ENCODE data around the gene ACAP1. TPM values are rescaled to one million over a fixed set of nuclear protein-coding genes. Genes with fewer than 3 reads are reported as not detected.
A peak's percentile ranks its signal among the peaks of the same experiment; 100 is the strongest.
"Not testable (repeated sequence)": the region's sequence is repeated elsewhere in the genome, so short reads cannot be mapped to it uniquely, and the experiment has no call there.

Gene ACAP1
- total RNA-seq, 1 donor from 2014 or later, result 16.0 TPM

DNA sequence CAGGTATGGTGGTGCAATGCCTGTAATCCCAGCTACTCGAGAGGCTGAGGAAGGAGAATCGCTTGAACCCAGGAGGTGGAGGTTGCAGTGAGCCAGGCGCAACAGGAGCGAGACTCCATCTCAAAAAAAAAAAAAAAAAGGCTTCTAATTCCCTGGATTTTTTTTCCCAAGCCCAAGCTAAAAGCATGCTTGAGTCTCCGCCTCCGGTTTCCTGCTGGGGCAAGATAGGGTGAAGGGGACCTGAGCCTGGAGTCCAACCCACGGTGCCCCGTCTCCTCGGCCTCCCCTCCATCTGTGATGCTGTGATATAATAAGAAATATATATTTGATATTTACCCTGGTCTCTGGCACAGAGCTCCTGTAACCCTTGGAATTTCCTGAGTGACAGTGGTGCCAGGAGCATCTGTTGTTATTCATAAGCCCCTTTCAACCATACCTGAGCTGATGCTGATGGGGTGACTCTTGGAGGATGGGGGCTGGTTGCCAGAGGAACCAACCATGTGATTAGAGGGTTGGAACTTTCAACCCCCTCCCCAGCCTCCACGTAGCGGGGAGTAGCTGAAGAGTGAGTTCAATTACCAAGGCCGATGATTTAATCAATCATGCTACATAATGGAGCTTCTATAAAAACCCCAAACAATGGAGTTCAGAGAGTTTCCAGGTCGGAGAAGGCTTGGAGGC, 31.7 kb downstream of the ACAP1 start:
- peaks cover 21% of the 10 kb centered on the region for H3K27me3 Mint-ChIP-seq (ENCODE audit: low read depth, unreplicated experiment)
- H3K4me3 ChIP-seq (ENCODE audit: insufficient read depth, low read depth, low read length), result no peak overlapping the region
- H3K27ac Mint-ChIP-seq (ENCODE audit: unreplicated experiment), result no peak overlapping the region
- FAIRE-seq (no peak), DNase-seq (ENCODE audit: low read depth) (no peak)
- no peak overlapping the region for H2AFZ ChIP-seq (ENCODE audit: low read depth, low read length)
- no peaks in the 10 kb centered on the region for H3K9me3 Mint-ChIP-seq (ENCODE audit: unreplicated experiment)
- H3K27ac ChIP-seq (ENCODE audit: low read depth, low read length), result no peak overlapping the region
- no peaks in the 10 kb centered on the region for H3K4me1 ChIP-seq (ENCODE audit: insufficient read depth, low read length)
- no peaks in the 10 kb centered on the region for H3K9me3 ChIP-seq (ENCODE audit: insufficient read depth, low read depth, low read length)
- no peak overlapping the region for H3K4me2 ChIP-seq (ENCODE audit: low read length)
- no peaks in the 10 kb centered on the region for H3K36me3 ChIP-seq (ENCODE audit: insufficient read depth, low read length)
- TF ChIP-seq EZH2 (IDR thresholded peaks at IDR 0.05; ENCODE audit: insufficient read depth, low read length) (no peak), CTCF (IDR thresholded peaks at IDR 0.05; ENCODE audit: insufficient read depth, low read depth, low read length) (no peak)
- H4K20me1 ChIP-seq (ENCODE audit: insufficient read depth, low read length), result no peaks in the 10 kb centered on the region
- no peak overlapping the region for H3K9ac ChIP-seq (ENCODE audit: low read length)
- peak overlapping the region; percentile 45 for H3K4me3 Mint-ChIP-seq (ENCODE audit: unreplicated experiment)
- H3K79me2 ChIP-seq (ENCODE audit: insufficient read depth, low read length), result no peaks in the 10 kb centered on the region
- H3K36me3 Mint-ChIP-seq (ENCODE audit: low read depth, unreplicated experiment), result no peaks in the 10 kb centered on the region
- peaks cover 1% of the 10 kb centered on the region for H3K4me1 Mint-ChIP-seq (ENCODE audit: low read depth, unreplicated experiment)
- H3K27me3 ChIP-seq (ENCODE audit: insufficient read depth, low read length), result peaks cover 2% of the 10 kb centered on the region

GRCh38 chr17:7368599-7368994, 32.3 kb downstream of the ACAP1 start:
- not testable (repeated sequence) for H3K4me1 ChIP-seq (ENCODE audit: insufficient read depth, low read length); H3K27me3 ChIP-seq (ENCODE audit: insufficient read depth, low read length); H3K9me3 ChIP-seq (ENCODE audit: insufficient read depth, low read depth, low read length); H3K4me2 ChIP-seq (ENCODE audit: low read length); H2AFZ ChIP-seq (ENCODE audit: low read depth, low read length); H3K36me3 ChIP-seq (ENCODE audit: insufficient read depth, low read length); H3K4me3 ChIP-seq (ENCODE audit: insufficient read depth, low read depth, low read length); H3K9me3 Mint-ChIP-seq (ENCODE audit: unreplicated experiment); DNase-seq (ENCODE audit: low read depth); H3K27ac Mint-ChIP-seq (ENCODE audit: unreplicated experiment); FAIRE-seq; H3K4me1 Mint-ChIP-seq (ENCODE audit: low read depth, unreplicated experiment); H3K36me3 Mint-ChIP-seq (ENCODE audit: low read depth, unreplicated experiment); H3K27ac ChIP-seq (ENCODE audit: low read depth, low read length); H3K9ac ChIP-seq (ENCODE audit: low read length); H4K20me1 ChIP-seq (ENCODE audit: insufficient read depth, low read length); H3K79me2 ChIP-seq (ENCODE audit: insufficient read depth, low read length); H3K4me3 Mint-ChIP-seq (ENCODE audit: unreplicated experiment)
- H3K27me3 Mint-ChIP-seq (ENCODE audit: low read depth, unreplicated experiment), result peaks cover 21% of the 10 kb centered on the region

DNA sequence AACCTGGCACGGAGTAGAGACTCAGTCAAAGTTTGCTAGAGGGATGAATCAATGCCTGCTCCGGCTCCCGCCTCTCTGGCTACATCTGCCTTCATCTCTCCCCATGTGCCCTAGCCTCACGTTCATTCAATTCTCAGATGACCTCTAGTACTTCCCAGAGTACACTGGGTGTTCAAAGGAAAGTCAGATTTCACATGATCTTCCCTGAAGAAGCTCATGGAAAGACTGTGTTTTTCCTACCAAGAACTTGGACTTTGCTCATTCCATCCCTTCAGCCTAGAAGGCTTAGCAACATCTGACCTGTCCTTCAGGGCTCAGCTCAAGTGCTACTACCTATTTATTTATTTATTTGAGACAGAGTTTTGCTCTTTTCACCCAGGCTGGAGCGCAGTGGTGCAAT, 33.5 kb downstream of the ACAP1 start:
- peaks cover 2% of the 10 kb centered on the region for H3K27me3 ChIP-seq (ENCODE audit: insufficient read depth, low read length)
- no peak for FAIRE-seq
- Mint-ChIP-seq H3K4me1 (ENCODE audit: low read depth, unreplicated experiment) (peaks cover 1% of the 10 kb centered on the region), H3K27me3 (ENCODE audit: low read depth, unreplicated experiment) (peaks cover 21% of the 10 kb centered on the region), H3K9me3 (ENCODE audit: unreplicated experiment) (no peaks in the 10 kb centered on the region), H3K36me3 (ENCODE audit: low read depth, unreplicated experiment) (no peaks in the 10 kb centered on the region), H3K27ac (ENCODE audit: unreplicated experiment) (no peak overlapping the region), H3K4me3 (ENCODE audit: unreplicated experiment) (no peak overlapping the region)
- no peak overlapping the region for H2AFZ ChIP-seq (ENCODE audit: low read depth, low read length)
- H3K4me3 ChIP-seq (ENCODE audit: insufficient read depth, low read depth, low read length), result no peak overlapping the region
- no peaks in the 10 kb centered on the region for H3K4me1 ChIP-seq (ENCODE audit: insufficient read depth, low read length)
- no peaks in the 10 kb centered on the region for H4K20me1 ChIP-seq (ENCODE audit: insufficient read depth, low read length)
- H3K36me3 ChIP-seq (ENCODE audit: insufficient read depth, low read length), result no peaks in the 10 kb centered on the region
- H3K4me2 ChIP-seq (ENCODE audit: low read length), result no peak overlapping the region
- no peaks in the 10 kb centered on the region for H3K9me3 ChIP-seq (ENCODE audit: insufficient read depth, low read depth, low read length)
- no peak overlapping the region for H3K27ac ChIP-seq (ENCODE audit: low read depth, low read length)
- H3K9ac ChIP-seq (ENCODE audit: low read length), result no peak overlapping the region
- TF ChIP-seq CTCF (IDR thresholded peaks at IDR 0.05; ENCODE audit: insufficient read depth, low read depth, low read length), result no peak
- TF ChIP-seq EZH2 (IDR thresholded peaks at IDR 0.05; ENCODE audit: insufficient read depth, low read length), result no peak
- no peak for DNase-seq (ENCODE audit: low read depth)
- no peaks in the 10 kb centered on the region for H3K79me2 ChIP-seq (ENCODE audit: insufficient read depth, low read length)
